Ovary (tissue), 9 donors: ENCODE results near the gene LBP. TPM values are rescaled to one million over a fixed set of nuclear protein-coding genes. Genes with fewer than 3 reads are reported as not detected.
"Not testable (repeated sequence)": the region's sequence is repeated elsewhere in the genome, so short reads cannot be mapped to it uniquely, and the experiment has no call there.

ENCODE experiments used
- DNase-seq, 5 donors: peaks; one replicate each; pipeline ENCODE4 v3.0.0-alpha.2; 2019 to 2020
- H3K27ac ChIP-seq, 2 donors: fragments of 200-600 bp; one replicate each; pipeline versions ENCODE4 v1.5.1 to v1.8.0; 2019 to 2022
- H3K27me3 ChIP-seq: fragments of 200-600 bp; one replicate; pipeline ENCODE4 v1.8.0; 2022
- H3K36me3 ChIP-seq: fragments of 200-600 bp; sonication (generic); one replicate; pipeline ENCODE4 v1.5.1; 2019
- H3K4me1 ChIP-seq: one replicate; pipeline ENCODE4 v1.8.1; 2013; ENCODE audit warnings: mild to moderate bottlenecking, moderate library complexity; ENCODE audit not compliant: insufficient read depth
- H3K4me3 ChIP-seq: fragments of 200-600 bp; sonication (generic); one replicate; pipeline ENCODE4 v1.5.1; 2017
- H3K9me3 ChIP-seq, 2 donors: fragments of 200-600 bp in 1 of 2; sonication (generic) in 1 of 2; one replicate each; pipeline versions ENCODE4 v1.5.1 to v1.8.1; 2013 to 2019; ENCODE audit warnings: mild to moderate bottlenecking in 1 of 2, moderate library complexity in 1 of 2
- EP300 ChIP-seq: sonication (generic); formaldehyde crosslinking; IDR thresholded peaks from one replicate; pipeline ENCODE4 v1.6.1; 2017; ENCODE audit warnings: antibody characterized with exemption
- POLR2A ChIP-seq: fragments of 450-650 bp; IDR thresholded peaks from one replicate; pipeline ENCODE4 v1.6.1; 2017; ENCODE audit warnings: antibody characterized with exemption, mild to moderate bottlenecking, moderate library complexity
- WGBS, 3 donors: extraction: QIAGEN DNeasy Blood & Tissue Kit in 1 of 3; methylation state at CpG; one replicate each; pipeline versions ENCODE4 v1.1.5 to v1.1.7; 2013 to 2017; 5-methylcytosine and 5-hydroxymethylcytosine counted together
- intact Hi-C, 4 donors: fragments of 100-400 bp; cut with DNase I; formaldehyde crosslinking; loops; one replicate each; pipeline versions ENCODE4 v1.11.0 to v1.15.1; 2022 to 2023
- polyA plus RNA-seq, 2 donors: library from polyadenylated mRNA; stranded (reverse); fragments of 200-250 nt in 1 of 2; fragments of 350-450 nt in 1 of 2; fragmentation: Illumina TruSeq in 1 of 2; extraction: RNeasy Lipid Tissue Mini Kit (QIAGEN cat#74804) in 1 of 2; gene quantifications; one replicate each; pipeline ENCODE4 v1.2.3, GENCODE V29; 2013 to 2014
- total RNA-seq, 7 donors: library from RNA; depleted of rRNA in 2 of 7; stranded (reverse); fragments of >200 nt in 2 of 7; fragmentation: NEBNext Ultra II Directional in 3 of 7; extraction: Animal tissue kit (Norgen Biotek cat#: 25700) in 3 of 7; gene quantifications; one replicate each; pipeline versions ENCODE4 v1.1.0 to v1.2.4, GENCODE V29; 2016 to 2023
- TF ChIP-seq, protein P1 (sequence below), 3 donors: fragments of 450-650 bp in 2 of 3; fragments of 200-600 bp in 1 of 3; IDR thresholded peaks; one replicate each; pipeline versions ENCODE4 v1.5.1 to v1.8.0; 2016 to 2022; ENCODE audit warnings: antibody characterized with exemption in 3 of 3, mild to moderate bottlenecking in 1 of 3
- donor health status: DM: no; HTN: no; CAD: no; lungs with moderate emphysema.
- donor health status: DM: no; HTN: no; CAD: no.
- donor health status: Bipolar disorder and iron deficiency.
- donor health status: DM: yes; HTN: yes; CAD: no.
- donor health status: DM: no; HTN: no; CAD: no.
- donor health status: DM: yes; HTN: yes; CAD: no.

The LBP gene
- total and polyA plus RNA-seq, 9 donors = 0.12 to 0.20 (median 0.17) TPM; not detected in 5

DNA sequence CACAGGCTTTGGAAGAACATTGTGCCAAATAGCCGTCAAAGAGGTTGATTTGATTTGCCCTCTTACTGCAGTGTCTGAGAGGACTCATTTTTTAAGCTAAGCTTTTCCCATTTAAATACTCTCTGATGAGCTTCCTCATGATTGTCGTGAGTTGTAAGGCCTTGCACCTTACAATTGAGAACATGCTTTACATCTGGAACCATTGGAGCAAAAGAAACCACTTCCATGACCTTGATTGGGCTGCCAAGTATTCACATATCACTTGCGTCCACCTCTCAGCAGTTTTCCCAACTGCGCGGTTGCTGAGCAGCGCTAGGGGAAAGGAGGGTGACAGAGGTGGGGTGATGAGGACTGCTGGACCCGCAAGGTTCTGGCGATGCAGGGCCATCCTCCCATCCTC lies 12.3 kb upstream of the LBP start:
- intact Hi-C loops = loop anchor here in 3 of 4 donors (10.0 kb wide), 2 partner anchors 71 to 759 kb away; no protein-coding TSS in a partner anchor
- Histone ChIP-seq H3K4me1 (no peaks in the 10 kb centered on the region), H3K27ac (no peak overlapping the region), H3K27me3 (no peaks in the 10 kb centered on the region), H3K9me3 (no peaks in the 10 kb centered on the region), H3K36me3 (no peaks in the 10 kb centered on the region), H3K4me3 (no peak overlapping the region)
- no peak for TF ChIP-seq EP300
- TF ChIP-seq POLR2A = no peak
- TF ChIP-seq, protein P1, sequence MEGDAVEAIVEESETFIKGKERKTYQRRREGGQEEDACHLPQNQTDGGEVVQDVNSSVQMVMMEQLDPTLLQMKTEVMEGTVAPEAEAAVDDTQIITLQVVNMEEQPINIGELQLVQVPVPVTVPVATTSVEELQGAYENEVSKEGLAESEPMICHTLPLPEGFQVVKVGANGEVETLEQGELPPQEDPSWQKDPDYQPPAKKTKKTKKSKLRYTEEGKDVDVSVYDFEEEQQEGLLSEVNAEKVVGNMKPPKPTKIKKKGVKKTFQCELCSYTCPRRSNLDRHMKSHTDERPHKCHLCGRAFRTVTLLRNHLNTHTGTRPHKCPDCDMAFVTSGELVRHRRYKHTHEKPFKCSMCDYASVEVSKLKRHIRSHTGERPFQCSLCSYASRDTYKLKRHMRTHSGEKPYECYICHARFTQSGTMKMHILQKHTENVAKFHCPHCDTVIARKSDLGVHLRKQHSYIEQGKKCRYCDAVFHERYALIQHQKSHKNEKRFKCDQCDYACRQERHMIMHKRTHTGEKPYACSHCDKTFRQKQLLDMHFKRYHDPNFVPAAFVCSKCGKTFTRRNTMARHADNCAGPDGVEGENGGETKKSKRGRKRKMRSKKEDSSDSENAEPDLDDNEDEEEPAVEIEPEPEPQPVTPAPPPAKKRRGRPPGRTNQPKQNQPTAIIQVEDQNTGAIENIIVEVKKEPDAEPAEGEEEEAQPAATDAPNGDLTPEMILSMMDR (IDR thresholded peaks at IDR 0.05) = no peak
- WGBS, 3 donors = 33 to 70% (median 65%) methylated on average over 8 of the region's 8 CpGs
- DNase-seq = no peak

DNA sequence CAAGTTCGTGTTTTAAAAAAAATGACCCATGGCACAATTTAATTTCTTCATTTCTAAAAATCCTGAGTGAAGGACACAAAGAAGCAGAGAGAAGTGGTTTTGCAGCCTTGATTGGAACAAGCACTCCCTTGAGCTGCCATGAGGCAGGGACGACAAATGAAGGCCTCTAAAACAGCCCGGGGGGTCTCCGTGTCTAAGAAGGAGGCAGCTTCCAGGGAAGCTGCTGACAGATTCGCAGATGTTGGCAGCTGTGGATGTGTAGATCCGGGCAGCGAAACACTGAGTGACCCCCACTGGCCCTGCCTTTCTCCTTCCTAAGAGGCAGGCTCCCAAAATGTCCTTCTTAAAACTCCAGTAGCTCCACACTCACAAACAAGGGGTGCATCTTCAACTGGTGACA lies 9.6 kb upstream of the LBP start:
- H3K4me3 ChIP-seq = no peak overlapping the region
- H3K27me3 ChIP-seq = no peaks in the 10 kb centered on the region
- intact Hi-C loops = loop anchor here in 3 of 4 donors (10.0 kb wide), 2 partner anchors 68 to 762 kb away; no protein-coding TSS in a partner anchor
- no peaks in the 10 kb centered on the region for H3K36me3 ChIP-seq
- 13 to 50% (median 22%) methylated on average over 7 of the region's 7 CpGs for WGBS, 3 donors
- H3K4me1 ChIP-seq = no peaks in the 10 kb centered on the region
- no peak for TF ChIP-seq EP300
- TF ChIP-seq, protein P1 (IDR thresholded peaks at IDR 0.05) = no peak
- no peak for TF ChIP-seq POLR2A
- H3K27ac ChIP-seq = no peak overlapping the region
- H3K9me3 ChIP-seq = no peaks in the 10 kb centered on the region
- no peak for DNase-seq

DNA sequence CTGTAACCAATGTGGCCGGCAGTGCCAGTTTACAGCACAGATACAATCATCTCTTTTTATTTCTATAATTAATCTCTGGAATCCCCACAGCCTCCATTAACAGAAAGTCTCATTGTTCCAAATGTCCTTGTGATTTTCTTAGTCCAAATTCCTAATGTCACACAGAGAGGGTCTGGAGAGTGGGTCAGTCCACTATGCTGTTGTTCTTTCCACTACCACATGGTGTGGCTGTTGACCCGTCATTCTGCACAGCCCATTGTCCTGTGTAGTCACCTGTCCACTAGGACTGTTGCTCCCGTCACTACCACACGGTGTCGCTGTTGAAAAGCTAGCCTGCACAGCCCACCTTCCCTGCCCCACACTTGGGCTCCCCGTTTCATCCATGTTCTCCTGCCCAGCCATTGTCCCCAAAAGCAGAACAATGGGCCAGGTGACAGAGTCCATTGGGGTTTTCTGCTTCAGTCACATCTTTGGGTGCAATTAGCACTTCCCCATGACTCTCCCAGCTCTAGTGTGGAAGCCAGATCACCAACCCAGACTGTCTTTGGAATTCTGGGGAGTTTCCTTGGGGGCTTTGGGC lies 8.6 kb upstream of the LBP start:
- TF ChIP-seq, protein P1 (IDR thresholded peaks at IDR 0.05) = peak in 1 of 3 donors; percentile 15
- no peak for TF ChIP-seq POLR2A
- H3K9me3 ChIP-seq = no peaks in the 10 kb centered on the region
- no peak overlapping the region for H3K27ac ChIP-seq
- no peaks in the 10 kb centered on the region for H3K36me3 ChIP-seq
- DNase-seq = peak in 2 of 5 donors; percentile 29 to 55
- H3K4me3 ChIP-seq = no peak overlapping the region
- H3K4me1 ChIP-seq = peaks cover under 1% of the 10 kb centered on the region
- 41 to 45% (median 43%) methylated on average over 6 of the region's 6 CpGs for whole genome bisulfite sequencing, 3 donors
- intact Hi-C loops = loop anchor here in 3 of 4 donors (10.0 kb wide), 2 partner anchors 67 to 763 kb away; no protein-coding TSS in a partner anchor
- no peaks in the 10 kb centered on the region for H3K27me3 ChIP-seq

DNA sequence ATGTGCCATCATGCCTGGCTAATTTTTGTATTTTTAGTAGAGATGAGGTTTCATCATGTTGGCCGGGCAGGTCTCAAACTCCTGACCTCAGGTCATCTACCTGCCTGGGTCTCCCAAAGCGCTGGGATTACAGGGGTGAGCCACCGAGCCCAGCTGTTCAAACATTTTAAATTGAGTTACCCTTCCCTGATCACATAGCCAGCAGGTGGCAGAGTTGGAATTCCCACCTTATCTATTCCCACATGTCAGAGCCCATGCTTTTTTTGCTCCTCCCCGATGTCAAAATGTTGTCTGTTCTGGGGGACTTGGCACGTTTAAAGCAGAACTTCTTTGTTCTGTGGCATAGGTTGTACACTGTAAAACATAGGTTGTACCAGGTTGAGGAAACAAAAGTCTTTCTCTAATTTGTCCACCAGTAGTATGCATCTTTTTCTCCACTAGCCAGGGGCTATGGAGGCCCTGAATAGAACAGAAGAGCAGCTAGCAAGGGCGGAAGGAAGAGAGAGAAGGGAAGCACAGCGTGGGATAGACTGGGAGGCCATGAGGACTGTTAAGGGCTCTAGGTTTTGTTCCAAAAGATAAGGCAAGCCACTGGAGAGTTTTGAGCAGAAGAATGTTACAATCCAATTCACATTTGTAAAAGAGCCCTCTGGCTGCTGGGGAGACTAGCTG lies 7.3 kb upstream of the LBP start:
- Histone ChIP-seq H3K4me3 (no peak overlapping the region), H3K27me3 (no peaks in the 10 kb centered on the region), H3K36me3 (no peaks in the 10 kb centered on the region), H3K27ac (no peak overlapping the region), H3K9me3 (no peaks in the 10 kb centered on the region), H3K4me1 (peaks cover 5% of the 10 kb centered on the region)
- intact Hi-C loops = loop anchor here in 3 of 4 donors (10.0 kb wide), 2 partner anchors 66 to 764 kb away; no protein-coding TSS in a partner anchor
- TF ChIP-seq EP300 (no peak), POLR2A (no peak)
- TF ChIP-seq, protein P1 (IDR thresholded peaks at IDR 0.05) = no peak
- 46 to 56% (median 53%) methylated on average over 7 of the region's 7 CpGs for WGBS, 3 donors
- no peak for DNase-seq

DNA sequence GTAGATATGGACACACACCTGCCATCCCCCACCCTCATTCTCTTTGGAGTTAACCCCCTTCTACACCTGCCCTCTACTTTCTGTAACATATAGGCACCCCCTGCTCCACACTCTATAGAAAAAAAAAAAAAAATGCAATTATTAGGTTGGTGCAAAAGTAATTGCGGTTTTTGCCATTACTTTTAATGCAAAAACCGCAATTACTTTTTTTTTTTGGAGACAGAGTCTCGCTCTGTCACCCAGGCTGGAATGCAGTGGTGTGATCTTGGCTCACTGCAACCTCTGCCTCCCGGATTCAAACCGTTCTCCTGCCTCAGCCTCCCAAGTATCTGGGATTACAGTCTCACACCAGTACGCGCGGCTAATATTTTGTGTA lies 6.8 kb upstream of the LBP start:
- intact Hi-C loops = loop anchor here in 3 of 4 donors (10.0 kb wide), 2 partner anchors 65 to 765 kb away; no protein-coding TSS in a partner anchor
- not testable (repeated sequence) for H3K36me3 ChIP-seq, H3K27me3 ChIP-seq, H3K4me3 ChIP-seq, H3K4me1 ChIP-seq, H3K27ac ChIP-seq, DNase-seq, H3K9me3 ChIP-seq
- WGBS, 3 donors = 87 to 92% (median 90%) methylated on average over 8 of the region's 8 CpGs
